ENCODE data around the gene TMEM184A.
A peak's percentile ranks its signal among the peaks of the same experiment; 100 is the strongest.

DNA sequence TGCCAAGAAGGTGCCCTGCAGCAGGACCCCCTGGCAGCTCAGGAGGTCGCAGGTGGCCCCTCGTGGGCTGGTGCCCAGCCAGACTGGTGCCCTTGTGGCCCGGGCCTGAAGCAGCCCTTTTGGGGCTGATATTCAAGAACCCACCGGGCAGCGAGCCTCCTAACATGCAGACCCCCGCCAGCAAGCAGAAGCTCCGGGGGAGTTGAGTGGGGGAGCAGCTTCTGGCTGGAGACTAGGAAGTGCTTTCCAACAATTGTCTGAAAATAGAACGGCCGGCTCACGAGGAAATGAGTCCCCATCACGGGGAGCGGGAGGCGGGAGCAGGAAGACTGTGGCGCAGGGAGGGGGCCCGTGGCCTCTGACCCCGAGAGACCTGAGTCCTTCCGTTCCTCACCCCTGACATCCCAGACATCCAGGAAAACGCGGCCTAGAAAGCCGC, 42.3 kb downstream of the TMEM184A start:
- TF ChIP-seq, protein P1, sequence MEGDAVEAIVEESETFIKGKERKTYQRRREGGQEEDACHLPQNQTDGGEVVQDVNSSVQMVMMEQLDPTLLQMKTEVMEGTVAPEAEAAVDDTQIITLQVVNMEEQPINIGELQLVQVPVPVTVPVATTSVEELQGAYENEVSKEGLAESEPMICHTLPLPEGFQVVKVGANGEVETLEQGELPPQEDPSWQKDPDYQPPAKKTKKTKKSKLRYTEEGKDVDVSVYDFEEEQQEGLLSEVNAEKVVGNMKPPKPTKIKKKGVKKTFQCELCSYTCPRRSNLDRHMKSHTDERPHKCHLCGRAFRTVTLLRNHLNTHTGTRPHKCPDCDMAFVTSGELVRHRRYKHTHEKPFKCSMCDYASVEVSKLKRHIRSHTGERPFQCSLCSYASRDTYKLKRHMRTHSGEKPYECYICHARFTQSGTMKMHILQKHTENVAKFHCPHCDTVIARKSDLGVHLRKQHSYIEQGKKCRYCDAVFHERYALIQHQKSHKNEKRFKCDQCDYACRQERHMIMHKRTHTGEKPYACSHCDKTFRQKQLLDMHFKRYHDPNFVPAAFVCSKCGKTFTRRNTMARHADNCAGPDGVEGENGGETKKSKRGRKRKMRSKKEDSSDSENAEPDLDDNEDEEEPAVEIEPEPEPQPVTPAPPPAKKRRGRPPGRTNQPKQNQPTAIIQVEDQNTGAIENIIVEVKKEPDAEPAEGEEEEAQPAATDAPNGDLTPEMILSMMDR (IDR thresholded peaks at IDR 0.05), result no peak
- TF ChIP-seq POLR2AphosphoS5 (IDR thresholded peaks at IDR 0.05), result peak in 1 of 3 donors; percentile 2
- no peak for TF ChIP-seq POLR2A (IDR thresholded peaks at IDR 0.05)
- TF ChIP-seq EP300 (IDR thresholded peaks at IDR 0.05), result no peak
